ENCODE measurements around the gene BPIFB6. TPM values are rescaled to one million over a fixed set of nuclear protein-coding genes. Genes with fewer than 3 reads are reported as not detected.

The BPIFB6 gene
- polyA plus RNA-seq, 3 donors: not detected

- no peak for DNase-seq
- no peaks in the 10 kb centered on the region for H3K27me3 ChIP-seq (ENCODE audit: control insufficient read depth in 2 of 2, insufficient read depth in 2 of 2, low read length in 2 of 2)
- no peak overlapping the region for H3K4me2 ChIP-seq (replicated peaks; ENCODE audit: extremely low read depth, low read length, poor library complexity, severe bottlenecking)
- H3K4me3 ChIP-seq (replicated peaks in 1 of 3; ENCODE audit: low read depth in 2 of 3, low read length in 3 of 3): no peak overlapping the region
- Mint-ChIP-seq H3K4me3 (no peak overlapping the region), H3K4me1 (no peaks in the 10 kb centered on the region), H3K36me3 (no peaks in the 10 kb centered on the region), H3K9me3 (peaks cover 0 to 2% (median 0%) of the 10 kb centered on the region in 7 donors), H3K27me3 (ENCODE audit: low read depth in 3 of 3) (peaks cover 1 to 3% (median 2%) of the 10 kb centered on the region in 3 donors), H3K27ac (peak overlapping the region in 1 of 7 donors; percentile 39)
- H3K4me1 ChIP-seq (ENCODE audit: control insufficient read depth in 1 of 2, insufficient read depth in 2 of 2, low read length in 2 of 2): no peaks in the 10 kb centered on the region
- WGBS (ENCODE audit: insufficient coverage): 97% methylated on average over 7 of the region's 16 CpGs
- H4K20me1 ChIP-seq (ENCODE audit: insufficient read depth, low read length): no peaks in the 10 kb centered on the region
- no peaks in the 10 kb centered on the region for H3K9me3 ChIP-seq (replicated peaks in 1 of 2; ENCODE audit: control insufficient read depth in 1 of 2, insufficient read depth in 1 of 2, low read length in 2 of 2)
- no peak overlapping the region for H2AFZ ChIP-seq (ENCODE audit: insufficient read depth, low read depth, low read length, poor library complexity, severe bottlenecking)
- no peaks in the 10 kb centered on the region for H3K79me2 ChIP-seq (ENCODE audit: insufficient read depth, low read length)
- no peak overlapping the region for H3K9ac ChIP-seq (ENCODE audit: insufficient read depth, low read length, poor library complexity, severe bottlenecking)
- no peak for TF ChIP-seq CTCF (IDR thresholded peaks at IDR 0.05)
- no peak overlapping the region for H3K27ac ChIP-seq (ENCODE audit: low read depth in 1 of 2, low read length in 2 of 2)
- intact Hi-C loops (cut with micrococcal nuclease): no loop called here
- H3K36me3 ChIP-seq (replicated peaks in 1 of 2; ENCODE audit: control insufficient read depth in 1 of 2, insufficient read depth in 2 of 2, low read length in 2 of 2): no peaks in the 10 kb centered on the region
Observed at GRCh38 chr20:33014336-33015113, 16.9 kb upstream of the BPIFB6 start.

GRCh38 chr20:33015114-33015484 lies 16.3 kb upstream of the BPIFB6 start:
- no peaks in the 10 kb centered on the region for H3K36me3 ChIP-seq (replicated peaks in 1 of 2; ENCODE audit: control insufficient read depth in 1 of 2, insufficient read depth in 2 of 2, low read length in 2 of 2)
- intact Hi-C loops (cut with micrococcal nuclease): no loop called here

More at GRCh38 chr20:33015114-33015484, 16.3 kb upstream of the BPIFB6 start:
- no peak overlapping the region for H3K4me2 ChIP-seq (replicated peaks; ENCODE audit: extremely low read depth, low read length, poor library complexity, severe bottlenecking)
- 97% methylated on average over 7 of the region's 10 CpGs for WGBS (ENCODE audit: insufficient coverage)
- no peak overlapping the region for H3K4me3 ChIP-seq (replicated peaks in 1 of 3; ENCODE audit: low read depth in 2 of 3, low read length in 3 of 3)
- H3K79me2 ChIP-seq (ENCODE audit: insufficient read depth, low read length): no peaks in the 10 kb centered on the region
- Mint-ChIP-seq H3K9me3 (peaks cover 0 to 2% (median 0%) of the 10 kb centered on the region in 7 donors), H3K4me3 (no peak overlapping the region), H3K27ac (no peak overlapping the region), H3K27me3 (ENCODE audit: low read depth in 3 of 3) (peaks cover 1 to 3% (median 3%) of the 10 kb centered on the region in 3 donors), H3K4me1 (no peaks in the 10 kb centered on the region), H3K36me3 (no peaks in the 10 kb centered on the region)
- H2AFZ ChIP-seq (ENCODE audit: insufficient read depth, low read depth, low read length, poor library complexity, severe bottlenecking): no peak overlapping the region
- no peak overlapping the region for H3K27ac ChIP-seq (ENCODE audit: low read depth in 1 of 2, low read length in 2 of 2)
- H3K4me1 ChIP-seq (ENCODE audit: control insufficient read depth in 1 of 2, insufficient read depth in 2 of 2, low read length in 2 of 2): no peaks in the 10 kb centered on the region
- H4K20me1 ChIP-seq (ENCODE audit: insufficient read depth, low read length): no peaks in the 10 kb centered on the region
- no peak for DNase-seq
- no peaks in the 10 kb centered on the region for H3K27me3 ChIP-seq (ENCODE audit: control insufficient read depth in 2 of 2, insufficient read depth in 2 of 2, low read length in 2 of 2)
- TF ChIP-seq CTCF (IDR thresholded peaks at IDR 0.05): no peak
- H3K9me3 ChIP-seq (replicated peaks in 1 of 2; ENCODE audit: control insufficient read depth in 1 of 2, insufficient read depth in 1 of 2, low read length in 2 of 2): no peaks in the 10 kb centered on the region
- H3K9ac ChIP-seq (ENCODE audit: insufficient read depth, low read length, poor library complexity, severe bottlenecking): no peak overlapping the region

Measured in CD14-positive monocyte (primary cell).